IPS-NIHi7 (cell line): Measurements from ENCODE around the gene SLC46A1.
"Not testable (repeated sequence)": the region's sequence is repeated elsewhere in the genome, so short reads cannot be mapped to it uniquely, and the experiment has no call there.

ENCODE experiments used
- DNase-seq: peaks from one replicate; pipeline ENCODE4 v3.0.0; 2012; ENCODE audit warnings: mixed read lengths; ENCODE audit errors: extremely low spot score

The SLC46A1 gene

DNA sequence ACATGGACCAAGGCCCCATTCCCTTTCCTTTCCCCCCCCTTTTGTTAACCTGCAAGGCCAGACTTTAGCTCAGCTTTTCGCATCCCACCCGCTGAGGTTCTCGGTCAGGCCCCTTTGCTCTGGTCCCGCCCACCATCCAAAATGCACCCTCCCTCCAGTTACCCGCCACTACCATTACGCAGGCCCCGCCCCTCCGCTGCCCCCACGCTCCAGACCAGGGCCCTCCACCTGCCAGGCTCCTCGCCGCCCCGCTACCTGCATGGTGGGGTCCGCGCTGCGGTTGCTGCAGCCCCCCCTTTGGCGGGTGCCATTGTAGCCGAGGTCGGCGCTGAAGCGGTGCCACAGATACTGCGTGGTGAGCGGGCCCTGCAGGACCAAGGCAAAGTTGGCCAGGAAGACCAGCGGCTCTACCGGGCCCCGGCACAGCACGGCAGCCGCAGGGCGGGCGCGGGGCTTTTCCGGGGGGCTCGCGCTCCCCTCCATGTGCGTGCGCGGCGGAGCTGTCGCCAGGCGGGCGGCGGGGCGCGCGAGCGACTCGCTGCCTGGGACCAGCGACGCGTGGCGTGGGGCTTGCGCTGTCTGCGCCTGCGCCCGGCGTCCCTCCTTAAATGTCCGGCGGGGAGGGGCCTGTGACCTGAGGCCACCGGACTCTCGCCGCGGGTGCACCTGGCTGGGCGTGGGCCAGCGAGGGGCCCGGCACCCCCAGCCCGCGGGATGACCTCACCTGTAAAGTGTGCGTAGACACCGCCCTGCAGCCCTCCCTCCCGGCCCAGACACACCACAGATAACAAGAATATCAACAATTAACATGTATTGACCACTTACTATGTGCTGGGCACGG, at the start of gene SLC46A1:
Gene SLC46A1, minus strand, starts transcription at position 581 of the 841 bp plus-strand sequence. Its CDS starts 98 bp downstream, at position 483.
- peak; percentile 79 for DNase-seq

DNA sequence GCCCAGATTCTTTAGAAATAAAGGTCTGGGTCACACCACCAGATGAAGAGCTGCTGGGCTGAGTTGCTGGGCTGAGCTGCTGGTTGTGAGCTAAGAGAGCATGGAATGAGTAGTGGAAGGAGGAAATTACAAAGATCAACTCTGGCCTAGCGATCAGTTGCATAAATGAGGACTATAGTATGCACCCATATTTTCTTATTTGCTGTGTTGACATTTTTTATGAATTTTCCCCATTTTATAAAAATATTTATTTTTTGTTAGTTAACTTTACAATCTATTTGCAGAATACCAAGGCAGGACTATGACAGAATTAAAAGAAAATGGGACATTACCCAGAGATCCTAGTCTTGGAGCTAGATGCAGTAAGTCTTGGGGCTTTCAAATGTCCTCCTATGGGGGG, 43.8 kb upstream of the SLC46A1 start:
- no peak for DNase-seq

DNA sequence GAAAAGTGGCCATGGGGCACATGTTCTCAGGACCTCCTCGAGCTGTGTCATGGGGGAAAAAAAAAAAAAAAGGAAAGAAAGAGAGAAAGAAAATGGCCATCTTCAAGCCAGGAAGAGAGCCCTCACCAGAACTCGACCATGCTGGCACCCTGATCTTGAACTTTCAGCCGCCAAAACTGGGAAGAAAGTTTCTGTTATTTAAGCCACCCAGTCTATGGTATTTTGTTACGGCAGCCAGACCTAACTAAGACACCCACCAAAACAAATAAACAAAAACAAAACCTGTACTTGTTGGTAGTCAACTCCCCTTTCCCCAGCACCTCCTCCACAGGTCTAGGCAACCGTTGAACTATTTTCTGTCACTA, 41.4 kb upstream of the SLC46A1 start:
- DNase-seq, result no peak

DNA sequence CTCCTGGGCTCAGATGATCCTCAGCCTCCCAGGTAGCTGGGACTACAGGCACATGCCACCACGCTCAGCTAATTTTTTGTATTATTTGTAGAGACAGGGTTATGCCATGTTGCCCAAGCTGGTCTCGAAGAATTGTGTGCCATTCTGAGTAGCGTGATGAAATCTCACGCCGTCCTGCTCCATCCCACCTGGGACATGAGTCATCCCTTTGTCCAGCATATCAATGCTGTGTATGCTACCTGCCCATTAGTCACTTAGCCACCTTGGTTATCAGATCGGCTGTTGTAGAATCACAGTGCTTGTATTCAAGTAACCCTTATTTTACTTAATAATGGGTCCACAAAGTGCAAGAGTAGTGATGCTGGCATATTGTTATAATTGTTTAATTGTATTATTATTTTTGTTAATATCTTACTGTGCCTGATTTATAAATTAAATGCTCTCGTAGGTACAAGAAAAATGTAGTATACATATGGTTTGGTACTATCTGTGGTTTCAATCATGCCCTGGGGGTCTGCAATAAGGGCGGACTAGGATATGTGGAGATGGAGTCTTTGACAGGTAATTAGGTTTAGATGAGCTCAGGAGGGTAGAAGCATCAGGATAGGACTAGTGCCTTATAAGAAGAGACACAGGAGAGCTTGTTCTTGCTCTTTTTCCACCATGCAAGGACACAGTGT, 40.8 kb upstream of the SLC46A1 start:
- no peak for DNase-seq

DNA sequence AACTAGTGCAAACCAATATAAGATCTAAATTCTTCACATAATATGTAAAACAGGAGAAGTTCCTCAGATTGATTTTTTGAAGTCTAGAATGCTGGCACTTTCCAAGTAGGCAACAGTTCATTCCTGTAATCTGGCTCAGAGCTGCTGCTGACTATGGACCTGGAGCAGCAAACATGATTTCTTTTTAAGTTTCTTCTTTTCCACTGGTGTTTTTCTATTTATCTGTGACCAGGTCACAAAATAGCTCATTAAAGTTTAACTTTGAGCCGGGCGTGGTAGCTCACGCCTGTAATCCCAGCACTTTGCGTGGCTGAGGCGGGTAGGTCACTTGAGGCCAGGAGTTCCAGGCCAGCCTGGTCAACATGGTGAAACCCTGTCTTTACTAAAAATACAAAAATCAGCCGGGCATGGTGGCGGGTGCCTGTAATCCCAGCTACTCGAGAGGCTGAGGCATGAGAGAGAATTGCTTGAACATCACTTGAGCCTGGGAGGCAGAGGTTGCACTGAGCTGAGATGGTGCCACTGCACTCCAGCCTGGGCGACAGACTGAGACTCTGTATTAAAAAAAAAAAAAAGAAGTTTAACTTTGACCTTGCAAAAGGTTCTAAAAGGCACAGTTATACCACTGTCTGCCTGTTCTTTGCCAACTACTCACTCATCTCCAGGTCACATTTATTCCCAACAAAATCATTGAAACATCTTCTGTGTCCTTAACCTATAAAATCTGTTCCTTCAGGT, 38.1 kb upstream of the SLC46A1 start:
- DNase-seq, result no peak

DNA sequence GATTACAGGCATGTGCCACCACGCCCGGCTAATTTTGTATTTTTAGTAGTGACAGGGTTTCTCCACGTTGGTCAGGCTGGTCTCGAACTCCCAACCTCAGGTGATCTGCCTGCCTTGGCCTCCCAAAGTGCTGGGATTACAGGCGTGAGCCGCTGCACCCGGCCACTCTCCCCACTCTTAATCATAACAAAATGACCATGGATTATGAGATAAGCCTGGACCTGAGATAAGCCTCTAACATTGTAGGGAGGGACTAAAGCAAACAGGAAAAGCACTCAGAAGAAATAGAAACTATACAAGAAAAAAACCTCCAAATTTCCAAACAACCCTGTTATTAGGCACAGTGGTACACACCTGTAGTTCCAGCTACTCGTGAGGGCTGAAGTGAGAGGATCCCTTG, 28.3 kb upstream of the SLC46A1 start:
- DNase-seq, result not testable (repeated sequence)

DNA sequence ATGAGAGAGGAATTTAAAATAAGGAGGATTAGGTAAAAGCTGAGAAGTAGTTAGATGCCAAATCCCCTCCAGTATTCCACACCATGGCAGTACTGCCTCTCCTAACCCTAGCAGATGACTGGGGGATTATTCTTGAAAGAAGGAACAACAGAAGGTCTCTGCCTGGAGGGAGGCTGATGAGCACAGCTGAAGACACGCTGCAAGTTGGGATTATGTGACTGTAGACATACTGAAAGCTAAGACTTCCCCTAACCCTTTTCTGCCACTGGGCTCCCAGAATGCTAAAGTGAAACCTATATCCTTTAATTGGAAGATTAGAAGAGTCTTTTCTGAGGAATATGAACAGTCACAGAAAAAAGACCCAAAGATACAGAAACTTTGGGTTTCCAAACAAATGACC, 27.7 kb upstream of the SLC46A1 start:
- no peak for DNase-seq

DNA sequence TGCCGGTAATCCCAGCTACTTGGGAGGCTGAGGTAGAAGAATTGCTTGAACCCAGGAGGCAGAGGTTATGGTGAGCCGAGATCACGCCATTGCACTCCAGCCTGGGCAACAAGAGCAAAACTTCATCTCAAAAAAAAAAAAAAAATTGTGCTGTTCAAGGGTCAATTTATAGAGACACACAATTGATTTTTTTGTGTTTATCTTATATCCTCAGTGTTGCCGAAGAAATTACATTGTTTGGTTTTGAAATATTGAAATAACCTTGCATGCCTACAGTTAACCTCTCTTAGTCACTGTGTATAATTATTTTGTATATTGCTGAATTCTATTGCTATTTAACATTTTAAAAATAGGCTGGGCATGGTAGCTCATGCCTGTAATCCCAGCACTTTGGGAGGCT, 22.0 kb upstream of the SLC46A1 start:
- DNase-seq, result not testable (repeated sequence)

DNA sequence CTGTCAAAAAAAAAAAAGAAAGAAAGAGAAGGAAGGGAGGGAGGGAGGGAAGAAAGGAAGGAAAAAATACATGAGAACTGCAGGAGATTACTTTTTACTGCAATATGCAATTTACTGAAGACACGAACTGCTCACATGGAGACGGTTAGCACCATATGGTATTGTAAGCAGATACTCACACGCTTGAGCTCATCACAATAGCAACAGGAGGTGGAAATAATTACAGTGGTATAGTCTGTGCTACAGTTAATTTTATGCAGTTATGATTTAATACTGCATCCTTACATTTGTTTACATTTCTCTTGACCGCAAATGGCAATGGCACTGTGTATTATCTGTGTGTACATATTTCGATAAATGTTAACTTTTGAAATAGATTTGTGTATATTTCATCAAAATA, 21.4 kb upstream of the SLC46A1 start:
- DNase-seq, result no peak

DNA sequence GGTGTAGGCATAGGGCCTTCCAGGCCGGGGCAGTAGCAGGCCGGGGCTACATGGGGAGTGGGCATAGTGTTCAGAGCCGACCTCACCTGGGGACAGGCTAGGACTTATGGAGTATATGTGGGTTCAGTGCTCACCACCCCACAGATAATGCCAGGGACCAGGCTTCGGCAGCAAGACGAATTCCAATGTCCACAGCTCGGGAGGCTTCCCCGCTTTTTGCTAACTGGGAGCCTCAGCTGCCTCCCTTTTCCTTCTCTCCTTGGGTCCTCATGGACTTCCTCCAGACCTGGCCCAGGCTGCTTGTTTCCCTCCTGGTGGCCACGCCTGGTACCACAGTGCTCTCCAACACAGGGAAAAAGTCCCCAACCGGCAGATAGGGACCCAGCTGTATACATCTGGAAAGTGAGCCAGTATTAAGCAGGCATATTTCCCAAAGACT, 20.1 kb upstream of the SLC46A1 start:
- DNase-seq, result peak; percentile 75

DNA sequence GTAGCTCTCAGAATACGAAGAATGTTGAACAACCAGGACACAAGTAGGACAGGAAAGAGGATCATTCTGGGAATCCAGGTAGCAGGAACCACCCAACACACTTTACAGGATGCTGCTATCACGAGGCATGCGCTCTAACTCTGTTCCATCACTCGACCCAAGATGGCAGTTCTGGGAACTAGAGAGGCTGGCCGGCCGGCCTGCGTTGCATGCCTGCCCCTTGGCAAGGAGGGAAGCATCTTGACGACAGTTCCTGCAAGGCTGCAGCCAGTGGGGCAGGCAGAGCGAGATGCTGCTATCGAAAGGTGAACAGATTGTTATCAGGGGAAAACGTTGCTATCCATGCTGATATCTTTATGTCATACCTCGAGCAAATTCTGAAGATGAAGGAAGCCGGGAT, 19.2 kb upstream of the SLC46A1 start:
- no peak for DNase-seq

DNA sequence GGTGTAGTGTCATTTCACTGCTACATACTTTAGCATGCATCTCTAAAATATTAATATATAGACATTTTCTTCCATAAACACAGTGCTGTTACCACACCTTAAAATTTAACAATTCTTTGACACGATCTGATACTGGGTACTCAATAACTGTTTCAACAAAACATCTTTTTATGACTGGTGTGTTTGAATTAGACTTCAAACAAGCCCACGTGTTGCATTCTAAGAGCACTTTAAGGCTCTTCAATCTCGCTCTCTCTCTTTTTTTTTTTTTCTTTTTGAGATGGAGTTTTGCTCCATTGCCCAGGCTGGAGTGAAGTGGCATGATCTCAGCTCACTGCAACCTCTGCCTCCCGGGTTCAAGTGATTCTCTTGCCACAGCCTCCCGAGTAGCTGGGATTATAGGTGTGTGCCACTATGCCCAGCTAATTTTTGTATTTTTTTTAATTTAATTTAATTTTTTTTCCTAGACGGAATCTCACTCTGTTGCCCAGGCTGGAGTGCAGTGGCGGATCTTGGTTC, 15.8 kb upstream of the SLC46A1 start:
- no peak for DNase-seq

DNA sequence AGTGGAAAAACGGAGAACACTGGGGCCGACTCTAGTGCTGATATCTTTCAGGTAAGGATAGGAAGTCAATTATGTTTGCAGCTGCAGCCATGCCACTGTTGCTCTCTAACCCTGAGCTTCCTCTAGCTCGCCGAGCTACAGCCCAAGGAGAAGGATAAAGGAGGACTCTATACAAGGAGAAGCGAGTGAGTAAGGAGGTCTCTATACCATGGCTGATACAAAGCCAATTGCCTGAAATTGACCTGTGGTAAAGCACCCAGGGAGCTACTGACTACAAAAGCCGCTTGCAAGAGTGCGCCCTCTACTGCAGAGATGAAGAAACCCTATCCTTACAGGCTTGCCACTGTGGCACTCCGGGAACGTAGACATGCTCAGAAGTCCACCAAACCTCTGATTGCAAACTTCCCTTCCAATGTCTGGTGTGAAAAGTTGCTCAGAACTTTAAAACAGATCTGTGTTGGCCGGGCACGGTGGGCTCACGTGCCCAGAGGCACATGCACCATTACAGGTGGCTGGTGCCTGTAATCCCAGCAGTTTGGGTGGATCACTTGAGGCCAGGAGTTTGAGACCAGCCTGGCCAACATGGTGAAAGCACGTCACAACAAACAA, 10.8 kb upstream of the SLC46A1 start:
- DNase-seq, result peak; percentile 83

DNA sequence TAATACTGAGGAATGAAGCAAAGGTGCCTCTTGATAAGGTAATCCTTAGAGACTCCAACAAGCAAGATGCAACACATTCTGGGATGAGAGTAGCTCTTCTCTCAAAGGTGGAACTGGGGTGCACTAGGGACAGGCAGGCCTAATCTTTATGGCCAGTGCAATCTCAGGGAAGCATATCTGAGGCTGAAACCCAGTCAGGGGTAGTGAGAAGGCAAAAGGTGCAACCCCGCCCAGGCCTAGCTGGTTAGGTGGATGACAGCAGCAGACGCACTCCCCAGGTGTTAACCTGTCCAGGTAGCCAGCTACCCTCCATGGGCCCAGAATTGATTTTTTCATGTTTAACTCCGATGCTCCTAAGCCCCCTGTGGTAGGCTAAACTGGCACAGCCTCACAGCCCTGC, 9.9 kb upstream of the SLC46A1 start:
- DNase-seq, result no peak

DNA sequence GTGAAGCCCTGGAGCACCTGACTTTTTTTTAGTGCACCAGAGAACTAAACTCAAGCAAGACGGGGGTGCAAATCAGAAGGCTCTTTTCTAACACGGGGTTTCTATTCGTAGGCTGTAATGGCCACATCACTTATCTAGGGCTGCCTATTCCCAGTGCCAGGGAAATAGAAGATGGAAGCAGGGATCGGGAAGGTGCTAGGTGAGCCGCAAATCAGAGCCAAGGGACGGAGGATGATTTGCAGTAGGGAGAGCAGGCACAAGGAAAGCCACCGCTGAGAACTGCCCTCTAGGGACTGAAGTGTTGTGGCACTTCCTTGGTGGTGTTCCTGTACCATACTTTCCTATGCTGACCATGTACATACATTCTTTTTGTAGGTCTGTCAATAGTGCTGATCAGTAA, 7.8 kb upstream of the SLC46A1 start:
- peak; percentile 31 for DNase-seq

DNA sequence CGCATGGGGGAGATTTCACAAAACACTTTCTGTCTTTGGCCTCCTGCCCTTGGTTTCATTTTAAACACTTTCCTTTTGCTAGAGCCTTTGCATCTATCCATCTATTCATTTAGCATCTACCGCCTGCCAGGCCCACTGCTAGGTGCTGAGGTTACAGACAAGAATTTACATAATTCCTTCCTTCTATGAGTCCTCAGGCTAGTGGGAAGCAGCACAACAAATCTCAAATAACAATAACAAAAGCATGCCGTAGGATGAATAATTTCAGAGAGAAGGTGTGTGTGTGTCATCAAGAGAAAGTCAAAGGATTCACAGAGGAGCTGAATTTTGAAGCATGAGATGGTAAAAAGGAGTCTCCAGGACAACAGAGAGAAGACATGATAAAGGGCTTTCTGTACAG, 6.1 kb upstream of the SLC46A1 start:
- DNase-seq, result no peak

DNA sequence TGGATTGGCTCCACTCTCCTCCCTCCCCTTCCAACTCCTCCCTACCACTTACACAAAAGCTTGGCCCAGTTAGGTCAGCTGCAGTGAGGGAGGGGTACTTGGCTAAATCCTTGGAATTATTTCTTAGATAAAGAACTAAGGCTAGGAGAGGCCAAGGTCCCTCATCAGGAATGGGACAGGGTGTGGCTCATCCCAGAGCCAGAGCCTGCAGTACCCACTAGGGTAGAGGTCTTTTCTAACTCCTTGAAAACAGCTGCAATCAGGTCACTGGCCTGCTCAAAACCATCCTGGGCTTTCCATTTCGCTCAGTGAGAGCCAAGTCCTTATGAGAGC, 1.9 kb upstream of the SLC46A1 start:
- peak; percentile 77 for DNase-seq

DNA sequence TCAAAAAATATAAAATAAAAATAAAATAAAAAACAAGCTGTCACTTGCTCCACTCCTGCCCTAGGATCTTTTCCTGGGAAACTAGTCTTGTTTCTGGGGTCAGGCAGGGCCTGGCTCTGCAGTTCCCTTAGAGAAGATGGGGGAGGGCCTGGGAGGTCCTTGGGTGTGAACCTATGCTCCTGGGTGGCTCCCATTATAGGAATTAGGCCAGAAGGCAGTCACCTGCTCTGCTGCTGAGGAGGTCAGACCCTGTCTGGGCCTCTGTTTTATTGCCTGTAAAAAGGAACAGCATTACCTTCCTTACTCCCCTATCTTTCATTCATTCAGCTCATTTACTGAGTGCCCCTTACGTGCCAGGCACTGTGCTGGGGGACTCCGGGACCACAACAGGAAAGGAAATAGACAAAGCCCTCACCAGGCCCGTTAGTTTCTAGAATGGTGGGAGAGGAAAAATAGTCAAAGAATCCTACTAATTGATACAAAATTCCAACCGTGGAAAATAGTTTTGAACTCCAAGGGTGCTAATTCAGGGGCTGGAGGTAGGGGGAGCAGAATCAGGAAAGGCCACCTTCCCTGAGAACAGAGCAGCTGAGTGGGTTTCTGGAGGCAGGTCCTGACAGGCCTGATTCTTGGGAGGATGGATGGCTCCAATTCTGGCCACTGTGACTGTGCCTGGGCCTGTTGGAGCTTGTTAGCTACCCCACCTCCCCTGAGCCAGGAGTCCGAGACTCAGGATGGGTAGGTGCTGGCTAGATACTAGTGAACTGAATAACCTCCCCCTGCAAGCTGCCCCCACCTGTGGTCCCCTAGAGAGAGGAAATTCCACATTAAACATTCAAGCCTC, 1.3 kb upstream of the SLC46A1 start:
- DNase-seq, result no peak

DNA sequence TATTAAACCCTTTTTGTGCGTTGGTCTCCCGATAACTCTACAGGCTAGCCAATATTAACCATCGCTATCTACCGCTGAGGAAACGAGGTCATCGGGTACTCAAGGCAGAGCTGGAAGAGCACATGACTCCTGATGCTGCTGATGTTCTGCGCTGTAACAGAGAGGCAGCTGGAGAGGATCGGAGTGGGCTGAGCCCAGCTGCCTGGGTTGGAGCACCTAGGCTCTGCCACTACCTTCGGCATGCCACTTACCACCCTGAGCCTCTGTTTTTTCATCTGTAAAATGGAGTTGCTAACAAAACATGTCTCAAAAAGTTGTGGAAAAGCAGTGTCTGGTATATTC, 432 bp upstream of the SLC46A1 start:
- no peak for DNase-seq

DNA sequence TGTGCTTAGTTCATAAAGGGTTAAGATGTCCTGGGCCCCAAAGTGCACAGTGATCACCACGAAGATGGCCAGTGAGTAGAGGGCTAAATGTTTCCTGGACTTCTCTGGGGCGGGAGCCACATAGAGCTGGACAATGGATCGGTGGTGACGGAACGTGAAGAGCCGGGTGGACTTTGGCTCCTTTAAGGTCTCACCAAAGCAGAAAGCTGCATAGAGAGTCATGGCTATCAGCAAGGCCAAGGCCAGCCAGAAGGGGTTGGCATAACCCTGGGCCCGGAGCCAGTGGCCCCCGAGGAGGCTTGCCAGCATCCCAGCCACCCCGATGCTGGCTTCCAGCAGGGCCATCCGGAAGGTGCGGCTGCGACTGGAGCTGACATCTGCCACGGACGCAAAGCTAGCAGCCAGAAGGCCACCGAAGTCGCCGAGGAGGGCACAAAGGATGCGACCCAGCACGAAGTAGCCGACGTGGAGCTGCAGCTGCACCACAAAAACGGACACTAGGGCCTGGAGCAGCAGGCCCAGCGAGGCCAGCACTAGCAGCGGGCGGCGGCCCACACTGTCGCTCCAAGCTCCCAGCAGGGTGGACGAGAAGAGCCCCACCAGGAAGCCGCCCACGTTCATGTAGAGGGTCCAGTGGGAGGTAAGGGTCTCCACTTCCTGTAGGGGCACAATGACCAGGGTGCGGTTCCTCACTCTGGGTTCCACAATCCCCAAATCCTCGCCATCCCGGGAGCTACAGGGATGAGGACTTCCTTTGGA, 1.0 kb downstream of the SLC46A1 start:
- DNase-seq, result no peak

DNA sequence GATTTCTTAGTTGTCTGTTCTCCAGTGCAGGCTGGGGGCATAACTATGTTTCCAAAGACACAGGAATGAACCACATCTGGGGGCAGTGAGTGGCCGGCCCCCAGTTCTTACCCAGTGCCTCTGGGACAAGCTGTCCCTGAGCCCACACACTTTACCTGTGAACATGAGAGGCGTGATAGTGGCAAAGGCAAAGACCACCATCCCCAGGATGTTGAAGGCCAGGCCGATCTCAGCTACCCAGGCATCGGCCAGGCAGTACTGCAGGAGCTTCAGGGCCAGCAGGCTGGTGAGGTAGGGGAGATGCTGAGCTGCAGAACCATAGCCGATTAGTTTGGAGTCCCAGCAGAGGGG, 1.6 kb downstream of the SLC46A1 start:
- DNase-seq, result no peak
